ENCODE data around the gene CDH20. TPM values are rescaled to one million over a fixed set of nuclear protein-coding genes. Genes with fewer than 3 reads are reported as not detected.

The CDH20 gene
- total RNA-seq (0.16 TPM), polyA plus RNA-seq (ENCODE audit: insufficient read depth, low read depth, low replicate concordance) (0.30 TPM)
- long read RNA-seq, donor 1 = 0 reads
- long read RNA-seq, donor 2 = 0 reads
- long read RNA-seq, donor 3 = 0 reads
- long read RNA-seq, donor 4 = 0 reads
- long read RNA-seq, donor 5 = 0 reads
- long read RNA-seq, donor 6 = 0 reads
- long read RNA-seq, donor 7, partial matches to known transcripts = 0 of 1 reads
- long read RNA-seq, donor 7, other reads (novel, unspliced or antisense) = 1 of 1 reads
- long read RNA-seq, donor 8 = 0 reads
- long read RNA-seq, donor 9 = 0 reads
- long read RNA-seq, donor 10, partial matches to known transcripts = 0 of 1 reads
- long read RNA-seq, donor 10, other reads (novel, unspliced or antisense) = 0 of 1 reads

DNA sequence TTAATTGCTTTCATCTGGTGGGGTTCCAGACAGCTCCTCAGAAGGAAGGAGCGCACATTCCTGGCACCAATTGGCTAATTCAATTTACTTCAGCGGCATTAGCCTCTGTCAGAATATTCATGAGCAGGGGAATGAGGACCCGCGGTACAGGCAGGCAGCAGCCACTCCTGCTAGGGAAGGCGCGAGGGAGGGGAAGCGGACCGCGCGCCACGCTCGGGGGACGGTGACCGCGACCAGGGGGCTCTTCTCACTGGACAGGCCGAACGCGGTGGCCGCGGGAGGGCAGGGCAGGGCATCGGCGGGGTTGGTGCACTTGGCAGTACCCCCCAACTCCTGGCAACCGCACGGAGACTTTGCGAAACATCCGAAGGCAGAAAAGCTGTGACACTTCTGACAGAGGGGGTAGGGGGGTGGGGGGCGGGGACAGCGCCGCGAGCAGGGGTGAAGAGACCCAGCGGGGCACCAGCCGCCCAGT is at the start of gene CDH20:
TSS of gene CDH20 (plus strand) at position 160 of the 475 bp plus-strand sequence.
- TF ChIP-seq, protein P1, sequence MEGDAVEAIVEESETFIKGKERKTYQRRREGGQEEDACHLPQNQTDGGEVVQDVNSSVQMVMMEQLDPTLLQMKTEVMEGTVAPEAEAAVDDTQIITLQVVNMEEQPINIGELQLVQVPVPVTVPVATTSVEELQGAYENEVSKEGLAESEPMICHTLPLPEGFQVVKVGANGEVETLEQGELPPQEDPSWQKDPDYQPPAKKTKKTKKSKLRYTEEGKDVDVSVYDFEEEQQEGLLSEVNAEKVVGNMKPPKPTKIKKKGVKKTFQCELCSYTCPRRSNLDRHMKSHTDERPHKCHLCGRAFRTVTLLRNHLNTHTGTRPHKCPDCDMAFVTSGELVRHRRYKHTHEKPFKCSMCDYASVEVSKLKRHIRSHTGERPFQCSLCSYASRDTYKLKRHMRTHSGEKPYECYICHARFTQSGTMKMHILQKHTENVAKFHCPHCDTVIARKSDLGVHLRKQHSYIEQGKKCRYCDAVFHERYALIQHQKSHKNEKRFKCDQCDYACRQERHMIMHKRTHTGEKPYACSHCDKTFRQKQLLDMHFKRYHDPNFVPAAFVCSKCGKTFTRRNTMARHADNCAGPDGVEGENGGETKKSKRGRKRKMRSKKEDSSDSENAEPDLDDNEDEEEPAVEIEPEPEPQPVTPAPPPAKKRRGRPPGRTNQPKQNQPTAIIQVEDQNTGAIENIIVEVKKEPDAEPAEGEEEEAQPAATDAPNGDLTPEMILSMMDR (IDR thresholded peaks at IDR 0.05; ENCODE audit: borderline replicate concordance, extremely low read depth, insufficient read depth) = no peak
- H3K27ac ChIP-seq (ENCODE audit: low read depth in 2 of 2, low read length in 2 of 2) = no peak within 1 kb of the TSS
- no peaks in the 10 kb centered on the region for H3K9me3 ChIP-seq (ENCODE audit: control insufficient read depth in 2 of 3, insufficient read depth in 1 of 3, low read length in 3 of 3)
- DNase-seq (peak in 4 of 5 donors; percentile 64 to 77 (median 68)), FAIRE-seq (no peak)
- intact Hi-C loops (cut with DNase I) = no loop called here
- H3K36me3 ChIP-seq (ENCODE audit: control insufficient read depth in 2 of 3, insufficient read depth in 3 of 3, low read length in 3 of 3) = no peaks in the 10 kb centered on the region
- H3K4me3 ChIP-seq (ENCODE audit: low read length in 3 of 3) = peak within 1 kb of the TSS; percentile 47 to 51 (median 50)
- H3K4me1 ChIP-seq (ENCODE audit: control insufficient read depth in 2 of 3, insufficient read depth in 2 of 3, low read depth in 1 of 3, low read length in 3 of 3) = no peaks in the 10 kb centered on the region
- peak within 1 kb of the TSS in 1 of 3 donors; percentile 23 for H3K9ac ChIP-seq (ENCODE audit: low read length in 3 of 3)
- no peaks in the 10 kb centered on the region for H3K27me3 ChIP-seq (ENCODE audit: control insufficient read depth, insufficient read depth, low read length)

- Histone ChIP-seq H3K4me1 (ENCODE audit: control insufficient read depth in 2 of 3, insufficient read depth in 2 of 3, low read depth in 1 of 3, low read length in 3 of 3) (no peaks in the 10 kb centered on the region), H3K36me3 (ENCODE audit: control insufficient read depth in 2 of 3, insufficient read depth in 3 of 3, low read length in 3 of 3) (no peaks in the 10 kb centered on the region), H3K27me3 (ENCODE audit: control insufficient read depth, insufficient read depth, low read length) (no peaks in the 10 kb centered on the region), H3K27ac (ENCODE audit: low read depth in 2 of 2, low read length in 2 of 2) (no peak overlapping the region), H3K9ac (ENCODE audit: low read length in 3 of 3) (no peak overlapping the region), H3K4me3 (ENCODE audit: low read length in 3 of 3) (no peak overlapping the region), H3K9me3 (ENCODE audit: control insufficient read depth in 2 of 3, insufficient read depth in 1 of 3, low read length in 3 of 3) (peaks cover 0 to 8% (median 0%) of the 10 kb centered on the region in 3 donors)
- TF ChIP-seq, protein P1 (IDR thresholded peaks at IDR 0.05; ENCODE audit: borderline replicate concordance, extremely low read depth, insufficient read depth) = no peak
- FAIRE-seq (no peak), DNase-seq (no peak)
- intact Hi-C loops (cut with DNase I) = no loop called here
Measured at GRCh38 chr18:61284039-61284438, 49.2 kb upstream of the CDH20 start.

- H3K27me3 ChIP-seq (ENCODE audit: control insufficient read depth, insufficient read depth, low read length) = no peaks in the 10 kb centered on the region
- no peak overlapping the region for H3K27ac ChIP-seq (ENCODE audit: low read depth in 2 of 2, low read length in 2 of 2)
- TF ChIP-seq, protein P1 (IDR thresholded peaks at IDR 0.05; ENCODE audit: borderline replicate concordance, extremely low read depth, insufficient read depth) = no peak
- DNase-seq (no peak), FAIRE-seq (no peak)
- H3K9me3 ChIP-seq (ENCODE audit: control insufficient read depth in 2 of 3, insufficient read depth in 1 of 3, low read length in 3 of 3) = peaks cover 0 to 5% (median 0%) of the 10 kb centered on the region in 3 donors
- H3K4me1 ChIP-seq (ENCODE audit: control insufficient read depth in 2 of 3, insufficient read depth in 2 of 3, low read depth in 1 of 3, low read length in 3 of 3) = no peaks in the 10 kb centered on the region
- H3K36me3 ChIP-seq (ENCODE audit: control insufficient read depth in 2 of 3, insufficient read depth in 3 of 3, low read length in 3 of 3) = no peaks in the 10 kb centered on the region
- H3K4me3 ChIP-seq (ENCODE audit: low read length in 3 of 3) = no peak overlapping the region
- intact Hi-C loops (cut with DNase I) = no loop called here
- no peak overlapping the region for H3K9ac ChIP-seq (ENCODE audit: low read length in 3 of 3)
Measured at GRCh38 chr18:61285777-61286176, 47.5 kb upstream of the CDH20 start.
